GM18861 (cell line): ENCODE data around the gene LGMN.
"Not testable (repeated sequence)": the region's sequence is repeated elsewhere in the genome, so short reads cannot be mapped to it uniquely, and the experiment has no call there.

Experiments used
- ATAC-seq: cut with Tn5 transposase; IDR thresholded peaks from one replicate; pipeline ENCODE4 v1.9.1; 2021; ENCODE audit not compliant: unreplicated experiment

The LGMN gene

GRCh38 chr14:92763666-92764631, 15.5 kb upstream of the LGMN start:
- ATAC-seq: not testable (repeated sequence)

GRCh38 chr14:92760524-92760805, 12.0 kb upstream of the LGMN start:
- no peak for ATAC-seq

DNA sequence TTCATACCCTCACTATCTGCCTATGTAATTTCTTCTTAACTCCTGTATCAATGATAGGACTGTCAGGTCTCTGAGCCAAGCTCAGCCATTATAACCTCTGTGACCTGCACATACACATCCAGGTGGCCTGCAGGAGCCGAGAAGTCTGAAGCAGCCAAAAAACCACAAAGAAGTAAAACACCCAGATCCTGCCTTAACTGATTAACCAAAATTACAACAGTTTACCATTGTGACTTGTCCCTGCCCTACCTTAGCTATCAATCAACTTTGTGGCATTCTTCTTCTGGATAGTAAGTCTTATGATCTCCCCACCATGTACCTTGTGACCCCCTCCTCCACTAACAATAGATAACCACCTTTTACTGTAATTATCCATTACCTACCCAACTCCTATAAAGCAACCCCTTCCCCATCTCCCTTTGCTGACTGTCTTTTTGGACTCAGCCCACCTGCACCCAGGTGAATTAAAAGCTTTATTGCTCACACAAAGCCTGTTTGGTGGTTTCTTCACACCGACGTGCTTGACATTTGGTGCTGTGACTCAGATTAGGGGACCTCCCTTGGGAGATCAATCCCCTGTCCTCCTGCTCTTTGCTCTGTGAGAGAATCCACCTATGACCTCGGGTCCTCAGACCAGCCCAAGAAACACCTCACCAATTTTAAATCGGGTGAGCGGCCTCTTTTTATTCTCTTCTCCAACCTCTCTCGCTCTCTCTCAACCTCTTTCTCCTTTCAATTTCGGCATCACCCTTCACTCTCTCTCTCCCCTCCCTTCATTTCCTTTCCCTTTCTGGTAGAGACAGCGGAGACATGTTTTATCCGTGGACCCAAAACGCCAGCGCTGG, 11.5 kb upstream of the LGMN start:
- ATAC-seq: peak; percentile 43

- no peak for ATAC-seq
These were observed 10.9 kb upstream of the LGMN start for GRCh38 chr14:92759300-92759678.

- no peak for ATAC-seq
These were observed 8.0 kb upstream of the LGMN start for GRCh38 chr14:92756446-92756845.

- no peak for ATAC-seq
These were observed 7.1 kb upstream of the LGMN start for GRCh38 chr14:92755495-92755894.

- ATAC-seq: no peak
These were observed 6.5 kb upstream of the LGMN start for GRCh38 chr14:92754966-92755365.

DNA sequence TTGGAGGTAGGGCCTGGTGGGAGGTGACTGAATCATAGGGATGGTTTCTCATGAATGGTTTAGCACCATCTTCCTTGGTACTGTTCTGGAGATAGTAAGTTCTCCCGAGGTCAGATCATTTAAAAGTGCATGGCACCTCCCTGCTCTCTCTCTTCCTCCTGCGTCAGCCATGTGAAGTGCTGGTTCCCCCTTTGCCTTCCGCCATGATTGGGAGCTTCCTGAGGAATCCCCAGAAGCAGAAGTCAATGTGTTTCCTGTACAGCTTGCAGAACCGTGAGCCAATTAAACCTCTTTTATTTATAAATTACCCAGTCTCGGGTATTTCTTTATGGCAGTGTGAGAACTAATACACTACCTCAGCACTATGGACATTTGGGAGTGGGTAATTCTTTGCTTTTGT, 4.8 kb upstream of the LGMN start:
- no peak for ATAC-seq

DNA sequence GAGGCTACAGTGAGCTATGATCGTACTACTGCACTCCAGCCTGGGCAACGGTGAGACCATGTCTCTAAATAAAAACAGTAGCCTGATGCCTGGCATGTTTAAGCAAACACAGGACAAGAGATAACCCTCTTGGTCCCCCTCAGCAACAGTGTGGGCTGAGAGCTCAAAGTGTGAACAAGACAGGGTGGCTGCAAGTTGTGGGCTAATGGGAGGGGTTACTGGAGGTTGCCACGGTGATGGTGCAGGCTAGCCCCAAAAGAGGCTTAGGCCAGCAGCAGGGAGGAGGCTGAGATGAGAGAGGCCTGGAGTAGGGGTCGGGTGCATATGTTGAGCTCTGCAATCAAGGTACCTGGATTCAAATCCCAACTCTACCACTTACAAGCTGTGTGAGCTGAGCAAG, 3.4 kb upstream of the LGMN start:
- no peak for ATAC-seq

GRCh38 chr14:92750994-92751400, 2.6 kb upstream of the LGMN start:
- no peak for ATAC-seq

- ATAC-seq: not testable (repeated sequence)
These were observed 1.8 kb upstream of the LGMN start for GRCh38 chr14:92750222-92750728.

DNA sequence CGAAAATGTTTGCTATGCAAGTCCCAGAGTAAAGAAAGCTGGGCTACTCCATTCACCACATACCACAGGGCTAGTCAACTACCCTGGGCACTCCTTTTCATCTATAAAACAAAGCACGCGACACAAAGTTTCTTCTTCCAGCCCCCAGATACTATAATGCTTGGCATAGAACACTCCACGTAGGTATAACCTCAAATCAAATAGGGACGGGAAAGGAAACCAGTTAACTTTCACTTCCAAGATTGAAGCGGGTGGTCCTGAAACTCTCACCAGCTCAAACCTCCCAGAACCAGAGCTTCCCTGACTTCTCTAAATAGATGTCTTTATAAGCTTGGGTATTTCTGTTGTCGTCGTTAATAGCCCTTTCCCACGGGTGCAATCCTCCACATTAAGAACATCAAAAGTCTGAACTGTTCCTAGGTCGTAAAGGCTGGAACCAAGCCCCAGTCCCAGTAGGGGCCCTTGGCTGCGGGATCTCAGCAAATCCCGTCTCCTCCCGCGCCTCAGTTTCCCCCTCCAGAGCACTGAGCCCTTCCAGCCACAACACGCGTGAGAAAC, 647 bp downstream of the LGMN start:
- ATAC-seq: no peak

GRCh38 chr14:92744198-92744597, 4.2 kb downstream of the LGMN start:
- no peak for ATAC-seq

DNA sequence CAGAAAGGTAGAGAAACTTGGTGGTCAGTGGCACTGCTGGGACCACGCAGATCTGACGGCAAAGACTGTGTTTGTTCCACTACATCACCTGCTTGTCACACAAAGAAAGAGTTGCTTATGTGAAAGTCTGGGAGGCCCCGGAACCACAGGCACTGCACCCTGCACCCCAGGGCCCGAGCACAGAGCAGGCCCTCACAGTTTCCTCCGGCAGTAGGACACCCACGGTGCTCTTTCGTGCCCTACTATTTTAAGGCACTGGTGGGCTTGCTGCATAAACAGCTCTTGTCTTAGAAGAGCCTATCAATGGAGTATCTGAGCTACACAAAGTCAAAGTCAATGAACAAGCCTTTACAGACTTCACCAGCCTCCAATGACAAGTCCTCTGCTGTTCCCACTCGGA, 8.0 kb downstream of the LGMN start:
- ATAC-seq: no peak

DNA sequence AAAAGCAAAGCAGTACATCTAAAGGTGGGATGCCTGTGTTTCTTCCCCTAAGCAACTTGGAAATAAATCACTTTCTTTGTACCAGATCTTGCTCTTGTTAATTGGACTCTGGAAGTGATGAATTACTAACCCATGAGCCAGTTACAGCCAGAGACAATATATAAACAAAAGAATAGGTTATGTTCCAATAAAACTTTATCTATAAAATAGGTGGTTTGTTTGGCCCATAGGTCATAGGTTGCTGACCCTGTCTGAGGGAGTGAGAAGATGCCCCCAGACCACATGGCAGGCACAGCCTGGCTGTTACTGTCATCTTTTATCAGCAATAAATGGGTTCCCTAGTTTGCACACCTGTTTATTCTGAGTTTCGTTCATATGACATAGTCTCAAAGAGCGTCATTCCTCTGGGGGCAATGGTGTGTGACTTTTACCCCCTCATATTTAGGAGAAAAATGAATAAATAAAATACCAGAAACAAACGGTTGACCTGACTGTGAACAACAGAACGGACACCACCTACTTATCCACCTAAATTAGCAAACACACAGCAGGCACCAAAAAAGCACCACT, 10.7 kb downstream of the LGMN start:
- ATAC-seq: no peak

DNA sequence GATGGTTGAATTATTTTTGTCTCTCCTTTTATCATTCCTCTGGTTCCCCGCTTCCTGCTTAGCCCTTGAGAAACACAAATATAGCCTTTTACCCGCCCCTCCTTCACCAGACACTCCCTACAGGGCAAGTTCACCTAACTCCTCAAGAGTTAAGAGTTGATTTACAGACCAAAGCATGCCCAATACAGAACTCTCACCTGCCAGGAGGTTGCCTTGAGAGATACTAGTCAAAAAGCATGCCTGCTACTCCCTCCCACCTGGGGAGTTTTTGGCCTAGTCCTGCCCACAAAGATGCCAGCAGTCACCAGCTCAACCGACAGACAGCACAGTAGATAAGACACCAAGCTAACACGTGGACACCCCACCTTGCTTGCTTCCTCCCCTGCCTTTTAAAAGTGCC, 11.2 kb downstream of the LGMN start:
- ATAC-seq: no peak

GRCh38 chr14:92735344-92735743, 13.1 kb downstream of the LGMN start:
- no peak for ATAC-seq

DNA sequence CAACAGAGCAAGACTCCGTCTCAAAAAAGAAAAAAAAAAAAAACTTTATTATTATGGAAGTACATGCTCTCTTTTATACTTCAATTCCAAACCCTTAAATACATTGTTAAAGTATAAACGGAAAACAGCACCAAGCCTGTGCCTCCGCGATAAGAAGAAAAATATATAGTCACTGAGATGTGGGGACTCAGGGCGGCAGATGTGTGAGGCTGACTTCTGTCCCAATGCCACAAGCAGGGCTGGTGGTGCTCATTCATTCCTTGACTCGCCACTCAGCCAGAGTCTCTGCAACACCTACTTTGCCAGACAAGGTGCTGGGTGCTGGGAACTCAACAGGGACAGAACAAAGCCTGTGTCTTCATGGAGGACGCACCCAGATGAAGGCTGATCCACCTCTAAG, 13.8 kb downstream of the LGMN start:
- ATAC-seq: no peak

DNA sequence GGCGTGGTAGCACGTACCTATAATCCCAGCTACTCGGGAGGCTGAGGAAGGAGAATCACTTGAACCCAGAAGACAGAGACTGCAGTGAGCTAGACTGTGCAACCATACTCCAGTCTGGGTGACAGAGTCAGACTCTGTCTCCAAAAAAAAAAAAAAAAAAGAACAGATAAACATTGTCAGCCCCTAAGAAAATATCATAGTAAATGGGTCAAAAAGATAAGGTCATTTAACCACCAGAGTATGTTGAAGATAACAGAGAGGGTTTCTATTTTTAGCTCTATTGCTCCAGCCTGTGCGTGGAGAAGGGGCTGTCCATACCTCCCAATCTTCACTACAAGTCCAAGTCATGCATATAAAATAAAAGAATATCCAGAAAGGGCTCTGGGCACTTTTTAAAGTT, 15.4 kb downstream of the LGMN start:
- ATAC-seq: no peak

DNA sequence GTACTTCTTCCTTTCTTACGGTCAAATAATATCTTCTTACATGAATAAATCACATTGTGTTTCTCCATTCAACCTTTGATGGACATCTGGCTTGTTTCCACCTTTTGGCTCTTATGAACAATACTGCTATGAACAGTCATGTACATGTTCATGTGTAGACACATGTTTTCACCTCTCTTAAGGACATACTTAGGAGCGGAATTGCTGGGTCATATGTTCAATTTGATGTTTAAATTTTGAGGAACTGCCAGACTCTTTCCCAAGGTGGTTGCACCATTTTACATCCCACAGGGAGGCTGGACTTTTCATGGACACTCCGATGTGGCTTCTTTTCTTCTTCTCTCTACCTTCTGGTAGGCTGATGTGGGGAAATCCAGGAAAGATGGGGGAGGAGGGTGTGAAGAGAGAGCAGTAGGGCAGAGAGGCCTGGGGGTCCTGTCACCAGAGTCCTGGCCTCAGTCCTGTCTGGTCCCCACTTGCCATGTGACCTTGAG, 16.8 kb downstream of the LGMN start:
- no peak for ATAC-seq
